Measurements from ENCODE around the gene BRD8. TPM values are rescaled to one million over a fixed set of nuclear protein-coding genes. Genes with fewer than 3 reads are reported as not detected.

BRD8 gene, protein sequence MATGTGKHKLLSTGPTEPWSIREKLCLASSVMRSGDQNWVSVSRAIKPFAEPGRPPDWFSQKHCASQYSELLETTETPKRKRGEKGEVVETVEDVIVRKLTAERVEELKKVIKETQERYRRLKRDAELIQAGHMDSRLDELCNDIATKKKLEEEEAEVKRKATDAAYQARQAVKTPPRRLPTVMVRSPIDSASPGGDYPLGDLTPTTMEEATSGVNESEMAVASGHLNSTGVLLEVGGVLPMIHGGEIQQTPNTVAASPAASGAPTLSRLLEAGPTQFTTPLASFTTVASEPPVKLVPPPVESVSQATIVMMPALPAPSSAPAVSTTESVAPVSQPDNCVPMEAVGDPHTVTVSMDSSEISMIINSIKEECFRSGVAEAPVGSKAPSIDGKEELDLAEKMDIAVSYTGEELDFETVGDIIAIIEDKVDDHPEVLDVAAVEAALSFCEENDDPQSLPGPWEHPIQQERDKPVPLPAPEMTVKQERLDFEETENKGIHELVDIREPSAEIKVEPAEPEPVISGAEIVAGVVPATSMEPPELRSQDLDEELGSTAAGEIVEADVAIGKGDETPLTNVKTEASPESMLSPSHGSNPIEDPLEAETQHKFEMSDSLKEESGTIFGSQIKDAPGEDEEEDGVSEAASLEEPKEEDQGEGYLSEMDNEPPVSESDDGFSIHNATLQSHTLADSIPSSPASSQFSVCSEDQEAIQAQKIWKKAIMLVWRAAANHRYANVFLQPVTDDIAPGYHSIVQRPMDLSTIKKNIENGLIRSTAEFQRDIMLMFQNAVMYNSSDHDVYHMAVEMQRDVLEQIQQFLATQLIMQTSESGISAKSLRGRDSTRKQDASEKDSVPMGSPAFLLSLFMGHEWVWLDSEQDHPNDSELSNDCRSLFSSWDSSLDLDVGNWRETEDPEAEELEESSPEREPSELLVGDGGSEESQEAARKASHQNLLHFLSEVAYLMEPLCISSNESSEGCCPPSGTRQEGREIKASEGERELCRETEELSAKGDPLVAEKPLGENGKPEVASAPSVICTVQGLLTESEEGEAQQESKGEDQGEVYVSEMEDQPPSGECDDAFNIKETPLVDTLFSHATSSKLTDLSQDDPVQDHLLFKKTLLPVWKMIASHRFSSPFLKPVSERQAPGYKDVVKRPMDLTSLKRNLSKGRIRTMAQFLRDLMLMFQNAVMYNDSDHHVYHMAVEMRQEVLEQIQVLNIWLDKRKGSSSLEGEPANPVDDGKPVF
- polyA plus RNA-seq (2011; rRNA removed) (51.7 and 56.8 TPM in 2 replicates), polyA minus RNA-seq (2011; rRNA and poly(A)+ RNA removed) (22.7 and 32.1 TPM in 2 replicates)

DNA sequence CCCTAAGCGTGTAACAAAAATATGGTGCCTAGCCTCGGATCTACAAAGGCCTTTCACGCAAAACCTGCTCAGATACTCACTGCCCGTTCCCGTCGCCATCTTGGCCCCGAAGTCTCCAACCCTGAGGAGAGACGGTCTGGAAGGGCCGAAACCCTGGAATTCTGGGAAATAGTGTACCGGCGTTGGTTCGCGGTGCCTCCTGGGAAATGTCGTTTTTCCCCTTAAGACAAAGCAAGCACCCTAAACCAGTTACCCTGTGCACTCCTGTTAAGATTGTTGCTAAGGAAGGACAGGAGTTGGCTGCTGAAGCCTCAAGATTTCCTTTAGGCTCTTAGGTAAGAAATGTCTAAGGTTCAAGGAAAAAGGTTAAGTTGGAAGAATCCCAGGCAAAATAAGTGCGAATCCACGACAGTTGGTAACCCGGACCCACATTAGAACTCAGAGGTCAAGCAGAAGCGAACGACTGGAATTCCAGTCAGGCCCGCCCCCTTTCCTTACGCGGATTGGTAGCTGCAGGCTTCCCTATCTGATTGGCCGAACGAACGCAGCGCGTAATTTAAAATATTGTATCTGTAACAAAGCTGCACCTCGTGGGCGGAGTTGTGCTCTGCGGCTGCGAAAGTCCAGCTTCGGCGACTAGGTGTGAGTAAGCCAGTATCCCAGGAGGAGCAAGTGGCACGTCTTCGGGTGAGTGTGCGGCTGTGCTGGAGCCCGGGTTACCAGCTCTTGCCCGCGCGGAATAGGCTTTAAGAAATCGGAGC, at the start of gene BRD8, which contains the start of gene KIF20A:
Gene BRD8, minus strand, starts transcription at position 115 of the 761 bp plus-strand sequence. Its CDS starts 16 bp downstream, at position 99.
Gene KIF20A, plus strand, starts transcription at position 597 of the 761 bp plus-strand sequence. CDS start 569 bp downstream, outside the sequence.
- CTCF ChIA-PET = interaction anchor here (0.6 to 2.5 kb wide), 6 partner anchors 9 to 175 kb away, joined by 3 to 13 read pairs (median 4); no protein-coding TSS in a partner anchor
- peak; percentile 86 for DNase-seq (ENCODE audit: low read depth)
- POLR2A ChIA-PET = interaction anchor here (0.5 kb wide), 1 partner anchor 560 kb away, joined by 3 read pairs; no protein-coding TSS in a partner anchor
- Histone ChIP-seq H3K27me3 (ENCODE audit: control insufficient read depth, insufficient read depth, low read length) (no peaks in the 10 kb centered on the region), H3K4me3 (ENCODE audit: low read depth, low read length) (peak within 1 kb of the TSS; percentile 78), H3K36me3 (ENCODE audit: control insufficient read depth, insufficient read depth, low read length) (peaks cover 7% of the 10 kb centered on the region)
- TF ChIP-seq, protein P1, sequence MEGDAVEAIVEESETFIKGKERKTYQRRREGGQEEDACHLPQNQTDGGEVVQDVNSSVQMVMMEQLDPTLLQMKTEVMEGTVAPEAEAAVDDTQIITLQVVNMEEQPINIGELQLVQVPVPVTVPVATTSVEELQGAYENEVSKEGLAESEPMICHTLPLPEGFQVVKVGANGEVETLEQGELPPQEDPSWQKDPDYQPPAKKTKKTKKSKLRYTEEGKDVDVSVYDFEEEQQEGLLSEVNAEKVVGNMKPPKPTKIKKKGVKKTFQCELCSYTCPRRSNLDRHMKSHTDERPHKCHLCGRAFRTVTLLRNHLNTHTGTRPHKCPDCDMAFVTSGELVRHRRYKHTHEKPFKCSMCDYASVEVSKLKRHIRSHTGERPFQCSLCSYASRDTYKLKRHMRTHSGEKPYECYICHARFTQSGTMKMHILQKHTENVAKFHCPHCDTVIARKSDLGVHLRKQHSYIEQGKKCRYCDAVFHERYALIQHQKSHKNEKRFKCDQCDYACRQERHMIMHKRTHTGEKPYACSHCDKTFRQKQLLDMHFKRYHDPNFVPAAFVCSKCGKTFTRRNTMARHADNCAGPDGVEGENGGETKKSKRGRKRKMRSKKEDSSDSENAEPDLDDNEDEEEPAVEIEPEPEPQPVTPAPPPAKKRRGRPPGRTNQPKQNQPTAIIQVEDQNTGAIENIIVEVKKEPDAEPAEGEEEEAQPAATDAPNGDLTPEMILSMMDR (IDR thresholded peaks at IDR 0.05; ENCODE audit: insufficient read depth, low read depth, low read length) = no peak

DNA sequence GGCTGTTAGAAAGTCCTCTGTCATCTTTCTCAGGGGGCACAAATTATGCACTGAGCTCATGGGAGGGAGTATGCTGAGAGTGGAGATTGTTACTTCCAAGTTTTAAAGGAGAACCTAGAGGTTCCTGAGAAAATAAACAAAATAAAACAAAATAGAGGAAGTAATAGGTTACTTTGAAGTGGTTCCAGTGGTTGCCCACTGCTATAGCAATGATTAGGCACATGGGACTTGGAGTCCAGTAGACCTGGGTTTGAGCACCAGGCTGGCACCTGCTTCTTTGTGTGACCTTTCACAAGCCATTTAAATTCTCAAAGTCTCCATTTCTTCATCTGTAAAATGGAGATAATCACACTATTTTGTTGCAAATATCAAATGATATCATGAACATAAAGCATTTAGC, 48.5 kb upstream of the BRD8 start:
- Histone ChIP-seq H3K36me3 (ENCODE audit: control insufficient read depth, insufficient read depth, low read length) (no peaks in the 10 kb centered on the region), H3K4me3 (ENCODE audit: low read depth, low read length) (no peak overlapping the region), H3K27me3 (ENCODE audit: control insufficient read depth, insufficient read depth, low read length) (peaks cover 1% of the 10 kb centered on the region; the same call in 1 of the 2 replicates)
- ChIA-PET POLR2A (no interaction called here), CTCF (interaction anchor here (0.6 kb wide), 1 partner anchor 150 kb away, joined by 3 read pairs; no protein-coding TSS in a partner anchor)
- TF ChIP-seq, protein P1 (IDR thresholded peaks at IDR 0.05; ENCODE audit: insufficient read depth, low read depth, low read length) = no peak
- DNase-seq (ENCODE audit: low read depth) = no peak

DNA sequence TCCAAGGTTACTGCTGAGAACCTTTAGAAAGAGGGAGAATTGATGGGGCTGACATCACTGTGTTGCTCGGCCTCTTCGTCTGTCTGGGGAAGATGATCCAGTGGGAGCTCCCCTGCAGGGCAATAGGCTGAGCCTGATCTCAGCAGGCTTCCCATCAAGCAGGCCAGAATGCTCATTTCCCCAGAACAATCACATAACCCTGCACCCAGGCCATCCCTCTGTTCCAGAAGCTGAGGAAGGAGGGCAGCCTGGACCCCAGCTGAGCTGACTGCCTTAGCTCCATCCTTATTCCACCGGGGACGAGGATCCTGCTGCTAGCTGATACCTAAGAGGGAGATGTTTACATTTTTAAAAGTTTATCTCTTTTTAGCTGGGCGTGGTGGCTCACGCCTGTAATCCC, 46.3 kb upstream of the BRD8 start:
- TF ChIP-seq, protein P1 (IDR thresholded peaks at IDR 0.05; ENCODE audit: insufficient read depth, low read depth, low read length) = no peak
- no peaks in the 10 kb centered on the region for H3K36me3 ChIP-seq (ENCODE audit: control insufficient read depth, insufficient read depth, low read length)
- H3K27me3 ChIP-seq (ENCODE audit: control insufficient read depth, insufficient read depth, low read length) = peaks cover 1% of the 10 kb centered on the region; the same call in 1 of the 2 replicates
- DNase-seq (ENCODE audit: low read depth) = no peak
- no peak overlapping the region for H3K4me3 ChIP-seq (ENCODE audit: low read depth, low read length)
- CTCF ChIA-PET = interaction anchor here (1.0 to 4.0 kb wide), 5 partner anchors 9 to 129 kb away, joined by 3 to 39 read pairs (median 15); partner anchors contain the start of gene CDC23
- POLR2A ChIA-PET = no interaction called here

DNA sequence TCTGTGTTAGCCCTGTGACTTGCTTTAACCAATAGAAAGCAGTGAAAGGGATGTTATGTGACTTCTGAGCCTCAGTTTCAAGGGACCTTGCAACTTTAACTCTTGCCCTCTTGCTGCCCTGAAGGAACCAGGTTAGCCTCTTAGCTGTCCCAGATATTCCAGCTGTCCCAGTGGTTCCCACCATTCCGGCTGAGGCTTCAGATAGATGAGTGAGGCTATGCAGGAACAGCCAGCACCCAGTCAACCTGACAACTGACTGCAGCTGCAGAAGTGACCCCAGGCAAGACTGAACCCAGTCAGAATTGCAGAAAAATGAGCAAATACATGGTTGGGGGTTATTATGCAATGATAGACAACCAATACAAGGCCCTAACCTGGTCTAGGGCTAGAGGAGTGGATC, 45.1 kb upstream of the BRD8 start:
- DNase-seq (ENCODE audit: low read depth) = no peak
- TF ChIP-seq, protein P1 (IDR thresholded peaks at IDR 0.05; ENCODE audit: insufficient read depth, low read depth, low read length) = no peak
- Histone ChIP-seq H3K27me3 (ENCODE audit: control insufficient read depth, insufficient read depth, low read length) (no peaks in the 10 kb centered on the region), H3K36me3 (ENCODE audit: control insufficient read depth, insufficient read depth, low read length) (no peaks in the 10 kb centered on the region), H3K4me3 (ENCODE audit: low read depth, low read length) (no peak overlapping the region)
- ChIA-PET POLR2A (no interaction called here), CTCF (interaction anchor here (0.7 to 4.0 kb wide), 12 partner anchors 10 to 197 kb away, joined by 3 to 39 read pairs (median 5); partner anchors contain the start of gene CDC23)

All from BJ (cell line).